ENCODE data around the gene ZFC3H1. TPM values are rescaled to one million over a fixed set of nuclear protein-coding genes. Genes with fewer than 3 reads are reported as not detected.

The ZFC3H1 gene
- total and polyA plus RNA-seq, 2 of the 4 experiments (the other 2 are of a cell fraction): 16.8 to 23.3 TPM

- Histone ChIP-seq H3K9ac (ENCODE audit: low read depth, low read length) (no peak overlapping the region), H4K20me1 (ENCODE audit: insufficient read depth, low read length) (no peaks in the 10 kb centered on the region), H4K91ac (ENCODE audit: insufficient read depth, low read depth, low read length) (no peak overlapping the region), H4K8ac (ENCODE audit: low read depth in 2 of 2, low read length in 2 of 2) (no peak overlapping the region), H2AFZ (replicated peaks; ENCODE audit: low read length, poor library complexity) (no peak overlapping the region), H3K27me3 (ENCODE audit: control insufficient read depth, insufficient read depth, low read length) (no peaks in the 10 kb centered on the region), H3K4ac (ENCODE audit: low read depth, low read length) (no peak overlapping the region), H4K5ac (ENCODE audit: low read depth, low read length) (no peak overlapping the region), H3K36me3 (ENCODE audit: control insufficient read depth, insufficient read depth, low read length) (no peaks in the 10 kb centered on the region), H3K23ac (ENCODE audit: low read depth, low read length) (no peak overlapping the region), H3K56ac (ENCODE audit: extremely low read depth, insufficient read depth, low read length) (no peak overlapping the region), H3K9me1 (ENCODE audit: insufficient read depth, low read length) (no peaks in the 10 kb centered on the region), H2BK120ac (ENCODE audit: low read depth, low read length) (no peak overlapping the region), H2BK15ac (ENCODE audit: low read depth, low read length) (no peak overlapping the region), H3K79me1 (ENCODE audit: low read depth in 1 of 2, low read length in 2 of 2) (peaks cover 4 to 14% of the 10 kb centered on the region in 2 experiments; a peak in 3 of 4 replicates), H3K4me3 (ENCODE audit: insufficient read depth, low read depth, low read length) (no peak overlapping the region), H2AK9ac (replicated peaks; ENCODE audit: low read depth, low read length, poor library complexity) (no peak overlapping the region), H3K27ac (ENCODE audit: insufficient read depth, low read length) (no peak overlapping the region), H3K14ac (replicated peaks; ENCODE audit: low read depth, low read length) (no peak overlapping the region), H2BK20ac (ENCODE audit: low read depth, low read length) (no peak overlapping the region), H2BK5ac (ENCODE audit: low read depth, low read length, poor library complexity, severe bottlenecking) (no peak overlapping the region), H3K4me2 (ENCODE audit: low read depth, low read length) (no peak overlapping the region), H3K18ac (ENCODE audit: low read depth, low read length) (no peak overlapping the region), H3K4me1 (ENCODE audit: control insufficient read depth, insufficient read depth, low read length) (peaks cover 1% of the 10 kb centered on the region; the same call in 1 of the 2 replicates), H3K9me3 (ENCODE audit: control insufficient read depth, insufficient read depth, low read length) (no peaks in the 10 kb centered on the region), H2AK5ac (ENCODE audit: low read depth, low read length) (no peak overlapping the region)
- intact Hi-C loops (cut with micrococcal nuclease) (no loop called here), in situ Hi-C loops (cut with MboI; ENCODE audit: low sequenced_read_pairs) (no loop called here), dilution Hi-C loops (cut with HindIII; ENCODE audit: low sequenced_read_pairs, unreplicated experiment) (no loop called here)
- WGBS, 2 experiments (ENCODE audit: extremely low coverage in 2 of 2, insufficient read length in 1 of 2): no CpG with 5 or more reads among the region's 5 CpGs
- ChIA-PET CTCF (interaction anchor here (0.8 kb wide), 1 partner anchor 63 kb away, joined by 3 read pairs; no protein-coding TSS in a partner anchor), POLR2A (ENCODE audit: unreplicated experiment) (no interaction called here)
- BruUV-seq (replicated peaks): no TSS peak
- DNase-seq (no peak), ATAC-seq (ENCODE audit: low read depth) (no peak)
- TF ChIP-seq CEBPB (IDR thresholded peaks at IDR 0.05; ENCODE audit: low read depth, low read length) (no peak), FOS (IDR thresholded peaks at IDR 0.05; ENCODE audit: low read depth, low read length) (no peak), RFX5 (IDR thresholded peaks at IDR 0.05; ENCODE audit: low read depth, low read length) (no peak), NFE2L2 (IDR thresholded peaks at IDR 0.05; ENCODE audit: low read depth, low read length) (no peak), RCOR1 (IDR thresholded peaks at IDR 0.05; ENCODE audit: insufficient replicate concordance, low read length) (no peak), CHD1 (IDR thresholded peaks at IDR 0.05; ENCODE audit: low read depth, low read length) (no peak), CTCF (conservative IDR thresholded peaks at IDR 0.05; ENCODE audit: low read depth, low read length) (no peak), ELK1 (IDR thresholded peaks at IDR 0.05; ENCODE audit: borderline replicate concordance, low read depth, low read length) (no peak), POLR2A (IDR thresholded peaks at IDR 0.05; ENCODE audit: low read depth, low read length) (no peak), MAZ (IDR thresholded peaks at IDR 0.05; ENCODE audit: borderline replicate concordance, low read depth, low read length) (no peak), RAD21 (IDR thresholded peaks at IDR 0.05; ENCODE audit: low read length) (no peak), BHLHE40 (IDR thresholded peaks at IDR 0.05; ENCODE audit: low read depth, low read length) (no peak)
These were observed 20.4 kb upstream of the ZFC3H1 start for GRCh38 chr12:71684081-71684480.

Data from IMR-90 (cell line).